Fibroblast of gingiva (primary cell): ENCODE results near the gene THOC2.
"Not testable (repeated sequence)": the region's sequence is repeated elsewhere in the genome, so short reads cannot be mapped to it uniquely, and the experiment has no call there.

ENCODE experiments used
- DNase-seq: peaks from one replicate; pipeline ENCODE4 v3.0.0-alpha.2; 2011; ENCODE audit warnings: low read depth

Gene THOC2

GRCh38 chrX:123732670-123733363, at the start of gene THOC2:
Gene THOC2, minus strand, starts transcription at chrX:123733052. Its CDS starts 30 bp downstream, at chrX:123733022.
- DNase-seq: peak; percentile 78

- not testable (repeated sequence) for DNase-seq
These were observed 48.9 kb upstream of the THOC2 start for GRCh38 chrX:123781786-123782185.

GRCh38 chrX:123779908-123780396, 47.1 kb upstream of the THOC2 start:
- no peak for DNase-seq

DNA sequence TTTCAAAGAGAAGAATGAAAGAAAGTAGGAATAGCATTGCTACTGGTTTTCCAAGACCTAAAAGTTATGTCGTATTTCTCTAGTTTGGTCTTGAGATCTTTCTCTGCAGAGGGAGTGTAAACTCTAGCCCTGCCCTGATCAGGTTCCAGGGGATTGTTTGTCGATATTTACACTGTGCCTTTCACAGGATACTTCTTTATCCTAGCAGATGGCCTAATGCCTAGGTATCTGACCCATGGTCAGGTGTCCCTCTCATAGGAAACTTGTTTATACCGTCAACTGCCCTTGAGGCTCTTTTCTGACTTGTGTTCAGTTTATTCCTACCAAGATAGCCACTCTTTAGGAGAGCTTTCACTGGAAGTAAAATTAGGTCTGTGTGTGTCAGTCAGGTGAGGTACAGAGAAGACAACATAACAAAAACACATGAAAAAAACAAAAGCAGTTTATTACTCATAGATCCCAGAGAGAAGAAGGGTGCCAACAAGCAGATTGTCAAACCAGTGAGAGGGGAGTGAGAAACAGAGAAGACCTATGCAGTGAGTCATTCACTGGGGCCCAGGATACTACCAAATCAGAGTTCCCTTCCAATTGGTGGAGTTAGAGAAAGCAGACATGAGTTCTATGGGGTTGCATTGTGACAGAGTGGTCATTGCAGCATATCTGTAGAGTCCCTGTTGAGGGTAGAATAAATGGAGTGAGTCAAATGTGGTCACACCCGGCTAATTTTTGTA, 40.6 kb upstream of the THOC2 start:
- DNase-seq: no peak

DNA sequence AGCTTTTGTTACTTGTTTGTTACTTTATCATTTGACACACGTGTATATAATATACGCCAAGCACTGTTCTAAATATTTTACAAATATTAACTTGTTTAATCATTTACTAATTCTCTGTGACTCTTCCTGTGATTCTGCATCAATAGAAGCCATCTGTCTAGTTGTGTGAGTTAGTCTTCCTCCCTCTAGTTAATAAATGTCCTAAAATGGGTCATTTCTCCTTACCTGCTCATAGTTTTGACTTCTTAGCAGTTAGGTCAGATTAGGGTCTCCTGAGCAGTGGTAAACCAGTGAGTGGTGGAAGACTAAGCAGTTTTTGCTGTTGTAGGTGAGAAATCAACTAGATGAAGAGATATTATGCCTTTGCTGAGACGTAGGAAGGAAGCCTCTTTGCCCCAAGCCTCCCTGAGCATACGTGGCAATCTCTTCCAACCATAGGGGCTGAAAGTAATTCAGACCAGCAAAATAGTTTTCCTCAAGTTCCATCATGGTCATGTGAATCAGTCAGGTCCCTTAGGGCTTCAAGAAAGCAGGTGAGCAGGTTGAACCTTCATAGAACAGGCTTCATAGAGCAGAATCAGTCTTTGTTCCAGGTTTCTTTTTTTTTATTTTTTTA, 38.7 kb upstream of the THOC2 start:
- no peak for DNase-seq

DNA sequence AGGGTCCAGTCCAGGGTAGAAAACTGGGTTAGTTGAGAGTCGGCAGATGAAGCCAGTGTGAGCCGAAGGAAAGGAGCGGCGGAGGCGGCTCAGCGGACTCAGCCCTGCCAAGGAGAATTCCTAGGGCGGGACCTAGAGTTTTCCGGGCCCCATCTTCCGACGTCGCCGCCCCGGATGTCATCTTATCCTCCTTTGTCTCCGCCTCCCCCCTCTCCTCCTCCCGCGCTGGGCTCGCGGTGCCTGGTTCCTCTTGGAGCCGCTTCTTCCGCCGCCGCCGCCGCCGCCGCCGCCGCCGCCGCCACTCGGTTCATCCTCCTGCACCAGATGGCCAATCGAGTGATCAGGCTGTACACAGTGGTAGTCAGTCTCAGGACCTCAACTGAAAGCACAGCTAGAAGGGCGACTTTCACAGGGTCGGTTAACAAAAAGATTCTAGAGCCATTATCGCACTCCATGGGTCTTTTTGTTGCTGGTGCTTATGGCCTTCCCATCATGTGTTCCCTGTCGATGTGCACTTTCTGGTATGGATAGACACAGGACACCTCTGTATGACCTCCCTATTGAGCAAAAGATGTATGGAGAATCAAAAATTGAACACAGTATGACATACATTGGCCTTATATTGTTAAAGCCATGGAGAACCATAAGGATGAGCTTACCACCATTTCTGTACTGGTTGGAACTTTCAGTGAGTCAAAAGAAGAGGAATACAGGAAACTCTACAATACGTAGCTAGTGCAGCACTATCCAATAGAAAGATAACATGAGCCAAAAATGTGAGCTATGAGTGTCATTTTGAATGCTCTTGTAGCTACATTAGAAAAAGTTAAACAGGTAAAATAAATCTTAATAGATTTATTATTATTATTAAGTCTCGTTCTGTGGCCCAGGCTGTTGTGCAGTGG, 32.4 kb upstream of the THOC2 start:
- DNase-seq: peak; percentile 85

- not testable (repeated sequence) for DNase-seq
These were observed 27.0 kb upstream of the THOC2 start for GRCh38 chrX:123759849-123760248.

GRCh38 chrX:123757794-123758193, 24.9 kb upstream of the THOC2 start:
- not testable (repeated sequence) for DNase-seq

DNA sequence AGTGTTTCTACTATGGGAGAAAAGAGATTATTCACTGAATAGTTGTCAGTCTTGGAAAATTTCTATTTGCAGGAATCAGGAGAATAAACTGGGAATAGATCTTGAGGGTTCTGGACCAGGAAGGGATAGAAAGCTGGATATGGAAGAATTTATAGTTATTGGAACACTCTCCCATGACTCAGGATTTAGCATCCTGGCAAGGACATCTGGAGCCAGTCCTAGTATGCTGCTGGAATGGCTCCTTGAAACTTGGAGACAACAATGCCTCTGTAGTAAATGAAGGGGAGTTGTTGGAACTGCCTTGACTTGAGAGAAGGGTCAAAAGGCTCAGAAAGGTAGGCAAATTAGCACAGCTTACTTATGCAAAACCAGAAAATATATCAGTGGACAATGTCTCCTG, 23.5 kb upstream of the THOC2 start:
- DNase-seq: peak; percentile 46

- DNase-seq: no peak
These were observed 22.3 kb upstream of the THOC2 start for GRCh38 chrX:123755107-123755506.

DNA sequence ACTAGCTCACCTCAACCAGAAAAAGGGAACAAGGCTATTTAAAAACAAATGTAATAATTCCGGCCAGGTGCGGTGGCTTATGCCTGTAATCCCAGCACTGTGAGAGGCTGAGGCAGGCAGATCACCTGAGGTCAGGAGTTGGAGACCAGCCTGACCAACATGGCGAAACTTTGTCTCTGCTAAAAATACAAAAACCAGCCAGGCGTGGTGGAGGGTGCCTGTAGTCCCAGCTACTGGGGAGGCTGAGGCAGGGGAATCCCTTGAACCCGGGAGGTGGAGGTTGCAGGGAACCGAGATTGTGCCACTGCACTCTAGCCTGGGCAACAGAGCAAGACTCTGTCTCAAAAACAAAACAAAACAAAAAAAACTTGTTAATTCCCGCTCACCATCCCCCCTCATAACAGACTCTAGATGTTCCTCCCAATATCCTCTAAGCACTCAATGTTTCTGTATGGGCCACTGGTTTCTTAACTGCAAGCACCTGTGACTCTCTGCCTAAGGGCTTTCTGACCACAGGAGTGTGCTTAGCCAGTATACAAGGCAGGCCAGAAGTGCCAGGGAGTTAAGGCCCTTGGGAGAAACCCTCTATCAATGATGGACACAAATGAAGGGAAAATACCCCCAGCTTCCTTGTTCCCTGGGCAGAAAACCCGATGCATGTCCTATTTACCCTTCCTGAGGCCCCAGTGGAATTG, 21.0 kb upstream of the THOC2 start:
- no peak for DNase-seq

DNA sequence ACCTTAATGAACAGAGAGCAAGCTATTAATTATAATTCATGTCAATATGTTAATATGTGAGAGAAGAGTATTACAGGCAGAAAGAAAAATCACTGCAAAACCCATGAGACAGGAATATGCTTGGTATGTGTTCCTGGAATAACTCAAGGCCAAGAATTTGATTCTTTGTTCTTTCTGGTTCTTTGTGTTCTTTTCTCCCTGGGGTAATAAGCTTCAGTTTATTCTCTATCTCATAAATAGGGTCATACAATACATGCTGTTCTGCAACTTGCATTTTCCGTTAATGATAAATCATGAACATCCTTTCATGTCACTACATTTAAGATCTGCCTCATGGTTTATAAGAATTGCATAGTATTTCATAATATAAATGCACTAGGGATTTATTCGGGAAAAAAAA, 16.8 kb upstream of the THOC2 start:
- DNase-seq: peak; percentile 65

DNA sequence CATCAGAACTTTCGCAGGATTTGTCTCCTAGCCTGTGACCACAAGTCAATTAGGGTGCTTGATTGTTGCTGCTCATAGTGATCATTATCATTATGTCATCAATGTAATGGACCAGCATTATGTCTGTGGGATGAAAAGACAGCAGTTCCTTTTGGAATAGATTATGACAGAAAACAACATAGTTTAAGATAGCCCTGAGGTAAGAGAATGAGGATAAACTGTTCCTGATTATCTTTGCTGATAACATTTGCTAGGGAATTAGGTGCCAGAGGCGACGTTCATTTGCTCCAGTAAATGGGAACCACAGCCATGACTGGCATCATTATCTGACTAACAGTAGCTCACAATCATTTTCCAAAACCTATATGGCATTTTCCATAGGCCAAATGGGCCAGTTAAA, 12.7 kb upstream of the THOC2 start:
- DNase-seq: no peak

DNA sequence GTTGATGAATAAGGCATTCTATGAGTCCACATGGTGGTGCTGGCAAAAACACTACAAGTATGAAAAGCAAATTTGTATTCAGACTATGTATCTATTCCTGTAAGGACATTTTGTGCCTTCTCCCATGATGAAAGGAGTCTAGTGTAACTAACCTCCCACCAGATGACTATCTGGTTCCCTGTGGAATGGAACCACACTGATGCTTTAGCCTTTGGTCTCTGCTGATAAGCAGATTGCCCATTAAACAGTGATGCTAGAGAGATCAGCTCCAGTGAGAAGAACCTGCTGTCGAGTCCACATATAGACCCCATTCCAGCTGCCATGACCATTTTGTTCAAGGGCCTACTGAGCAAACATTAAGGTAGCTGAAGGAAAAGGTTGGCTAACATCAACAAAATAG, 10.5 kb upstream of the THOC2 start:
- no peak for DNase-seq

- no peak for DNase-seq
These were observed 9.6 kb upstream of the THOC2 start for GRCh38 chrX:123742440-123742839.

- DNase-seq: no peak
These were observed 7.7 kb upstream of the THOC2 start for GRCh38 chrX:123740536-123740935.

- no peak for DNase-seq
These were observed 7.2 kb upstream of the THOC2 start for GRCh38 chrX:123740006-123740405.

GRCh38 chrX:123739474-123739873, 6.6 kb upstream of the THOC2 start:
- no peak for DNase-seq

DNA sequence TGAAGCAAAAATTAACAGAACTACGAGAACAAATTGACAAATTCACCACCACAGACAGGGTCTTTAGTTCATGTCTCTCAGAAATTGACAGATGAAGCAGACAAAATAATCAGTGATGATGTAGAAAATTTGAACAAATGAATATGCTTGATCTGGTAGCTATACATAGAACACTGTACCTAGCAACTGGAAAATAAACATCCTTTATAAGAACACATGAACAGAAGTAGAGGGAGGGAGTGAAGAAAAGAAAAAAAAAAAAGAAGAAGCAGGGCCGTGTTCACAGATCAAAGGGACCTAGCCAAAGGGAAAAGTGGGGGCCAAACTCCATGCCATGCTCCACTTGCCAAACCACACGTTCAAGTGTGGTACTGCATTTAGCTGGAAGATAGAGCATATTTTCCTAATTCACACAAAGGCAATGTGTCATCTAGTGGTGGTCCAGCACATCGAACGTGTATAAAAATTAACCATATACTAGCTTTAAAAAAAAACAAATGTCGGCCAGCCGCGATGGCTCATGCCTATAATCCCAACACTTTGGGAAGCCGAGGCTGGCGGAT, 5.6 kb upstream of the THOC2 start:
- DNase-seq: no peak

DNA sequence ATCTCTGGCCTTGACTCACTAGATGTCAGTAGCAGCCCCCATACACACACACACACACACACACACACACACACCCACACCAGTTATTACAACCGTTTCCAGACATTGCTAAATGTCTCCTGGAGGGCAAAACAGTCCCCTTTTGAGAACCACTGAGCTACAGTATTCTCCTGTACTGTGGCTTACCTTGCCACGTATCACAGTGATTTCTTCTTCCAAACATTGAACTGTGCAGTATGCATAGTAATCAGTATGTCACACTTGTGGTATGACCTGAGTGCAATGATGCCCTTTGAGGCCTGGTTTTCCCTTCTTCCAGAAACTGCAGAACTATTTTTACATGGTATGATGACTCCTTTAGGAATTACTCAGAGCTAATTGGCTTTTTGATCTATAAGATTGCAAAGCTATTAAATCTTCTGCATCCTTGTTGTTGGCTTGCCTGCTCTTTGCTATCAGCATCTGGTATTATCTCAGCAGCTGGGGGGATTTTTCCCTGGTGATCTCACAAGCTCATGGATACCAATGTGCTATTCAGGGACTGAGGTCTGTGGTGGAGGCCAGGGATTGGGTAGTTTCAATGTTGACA, 3.6 kb upstream of the THOC2 start:
- peak; percentile 14 for DNase-seq

DNA sequence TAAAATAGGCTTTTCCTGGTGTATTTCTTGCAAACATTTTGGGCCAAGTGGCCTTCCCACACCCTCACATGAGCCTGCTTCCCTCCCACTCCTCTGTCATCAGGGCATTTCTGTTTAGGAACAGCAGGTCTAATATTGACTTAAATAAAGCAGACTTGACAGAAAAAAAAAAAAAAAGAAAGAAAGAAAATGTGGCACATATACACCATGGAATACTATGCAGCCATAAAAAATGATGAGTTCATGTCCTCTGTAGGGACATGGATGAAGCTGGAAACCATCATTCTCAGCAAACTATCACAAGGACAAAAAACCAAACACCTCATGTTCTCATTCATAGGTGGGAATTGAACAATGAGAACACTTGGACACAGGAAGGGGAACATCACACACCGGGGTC, 2.3 kb upstream of the THOC2 start:
- DNase-seq: not testable (repeated sequence)
